SK-N-SH treated with all-trans-retinoic acid at 6 μM for 48 hours (cell line): ENCODE measurements around the gene MAP7D1.
A peak's percentile ranks its signal among the peaks of the same experiment; 100 is the strongest.

ENCODE experiments used
- ARNTL ChIP-seq: fragments of 450-650 bp; formaldehyde crosslinking; IDR thresholded peaks from 2 replicates; pipeline ENCODE4 v1.5.0; 2020; ENCODE audit warnings: low read depth, mild to moderate bottlenecking, moderate library complexity, borderline replicate concordance
- RARB ChIP-seq: fragments of 250-450 bp; sonication (Bioruptor Pico); IDR thresholded peaks from 2 replicates; pipeline ENCODE4 v1.8.0; 2021; ENCODE audit warnings: mild to moderate bottlenecking, moderate library complexity
- ZFP30 ChIP-seq: fragments of 450-650 bp; formaldehyde crosslinking; IDR thresholded peaks from 2 replicates; pipeline ENCODE4 v1.5.0; 2022; ENCODE audit warnings: mild to moderate bottlenecking, moderate library complexity
- ZNF70 ChIP-seq: fragments of 450-650 bp; formaldehyde crosslinking; IDR thresholded peaks from 2 replicates; pipeline ENCODE4 v1.5.0; 2020; ENCODE audit warnings: mild to moderate bottlenecking, moderate library complexity
- TF ChIP-seq, protein P1 (sequence below): fragments of 250-450 bp; sonication (Bioruptor Pico); IDR thresholded peaks from 2 replicates; pipeline ENCODE4 v1.8.0; 2020; ENCODE audit warnings: mild to moderate bottlenecking, moderate library complexity, borderline replicate concordance
- TF ChIP-seq, protein P2 (sequence below): fragments of 250-450 bp; sonication (Bioruptor Pico); IDR thresholded peaks from 2 replicates; pipeline ENCODE4 v1.5.1; 2020; ENCODE audit warnings: low read depth, mild to moderate bottlenecking, moderate library complexity

DNA sequence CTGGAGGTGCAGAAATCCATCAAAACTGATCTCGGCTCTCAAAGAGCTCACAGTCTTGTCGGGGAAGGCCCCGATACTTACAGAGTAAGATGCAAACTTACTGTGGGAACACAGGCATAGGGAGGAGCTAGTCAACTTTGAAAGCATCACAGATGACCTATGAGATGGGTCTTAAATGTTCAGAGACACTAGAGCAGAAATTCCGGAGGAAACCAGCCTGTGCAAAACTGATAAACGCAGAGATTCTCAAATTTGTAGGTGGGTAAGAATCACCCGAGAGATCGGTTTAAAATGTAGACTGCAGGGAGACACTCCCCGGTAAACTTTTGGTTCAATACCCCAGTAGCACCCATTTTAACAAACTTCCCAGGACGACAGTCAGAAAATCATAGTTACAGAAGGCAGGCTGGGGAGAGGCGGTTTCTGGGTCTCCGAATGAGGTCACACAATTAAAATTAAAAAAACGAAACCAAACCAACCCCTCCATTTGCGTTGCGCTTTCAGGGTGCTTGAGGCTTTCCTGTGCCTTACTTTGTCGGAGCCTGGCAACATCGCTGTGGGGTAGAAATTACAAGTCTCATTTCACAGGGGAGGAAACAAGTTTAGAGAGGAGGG, 67.5 kb downstream of the MAP7D1 start:
- no peak for TF ChIP-seq ZNF70 (CRISPR knock-in tag)
- TF ChIP-seq, protein P1, sequence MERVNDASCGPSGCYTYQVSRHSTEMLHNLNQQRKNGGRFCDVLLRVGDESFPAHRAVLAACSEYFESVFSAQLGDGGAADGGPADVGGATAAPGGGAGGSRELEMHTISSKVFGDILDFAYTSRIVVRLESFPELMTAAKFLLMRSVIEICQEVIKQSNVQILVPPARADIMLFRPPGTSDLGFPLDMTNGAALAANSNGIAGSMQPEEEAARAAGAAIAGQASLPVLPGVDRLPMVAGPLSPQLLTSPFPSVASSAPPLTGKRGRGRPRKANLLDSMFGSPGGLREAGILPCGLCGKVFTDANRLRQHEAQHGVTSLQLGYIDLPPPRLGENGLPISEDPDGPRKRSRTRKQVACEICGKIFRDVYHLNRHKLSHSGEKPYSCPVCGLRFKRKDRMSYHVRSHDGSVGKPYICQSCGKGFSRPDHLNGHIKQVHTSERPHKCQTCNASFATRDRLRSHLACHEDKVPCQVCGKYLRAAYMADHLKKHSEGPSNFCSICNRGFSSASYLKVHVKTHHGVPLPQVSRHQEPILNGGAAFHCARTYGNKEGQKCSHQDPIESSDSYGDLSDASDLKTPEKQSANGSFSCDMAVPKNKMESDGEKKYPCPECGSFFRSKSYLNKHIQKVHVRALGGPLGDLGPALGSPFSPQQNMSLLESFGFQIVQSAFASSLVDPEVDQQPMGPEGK (CRISPR knock-in tag): no peak
- TF ChIP-seq RARB: no peak
- no peak for TF ChIP-seq ARNTL (CRISPR knock-in tag)
- no peak for TF ChIP-seq ZFP30
- TF ChIP-seq, protein P2, sequence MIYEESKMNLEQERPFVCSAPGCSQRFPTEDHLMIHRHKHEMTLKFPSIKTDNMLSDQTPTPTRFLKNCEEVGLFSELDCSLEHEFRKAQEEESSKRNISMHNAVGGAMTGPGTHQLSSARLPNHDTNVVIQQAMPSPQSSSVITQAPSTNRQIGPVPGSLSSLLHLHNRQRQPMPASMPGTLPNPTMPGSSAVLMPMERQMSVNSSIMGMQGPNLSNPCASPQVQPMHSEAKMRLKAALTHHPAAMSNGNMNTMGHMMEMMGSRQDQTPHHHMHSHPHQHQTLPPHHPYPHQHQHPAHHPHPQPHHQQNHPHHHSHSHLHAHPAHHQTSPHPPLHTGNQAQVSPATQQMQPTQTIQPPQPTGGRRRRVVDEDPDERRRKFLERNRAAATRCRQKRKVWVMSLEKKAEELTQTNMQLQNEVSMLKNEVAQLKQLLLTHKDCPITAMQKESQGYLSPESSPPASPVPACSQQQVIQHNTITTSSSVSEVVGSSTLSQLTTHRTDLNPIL (CRISPR knock-in tag): 0 out of 2 replicates have a peak, but pooled peaks have one; percentile 10
